GM23338 (cell line): Measurements from ENCODE around the gene TYRO3. TPM values are rescaled to one million over a fixed set of nuclear protein-coding genes. Genes with fewer than 3 reads are reported as not detected.

Experiments
- ATAC-seq: fragments of 200-7000 bp; cut with Tn5 transposase; 3 replicates; pipeline ENCODE4 v1.9.1; 2020
- DNase-seq: peaks from one replicate; pipeline ENCODE4 v3.0.0-alpha.2; 2015; ENCODE audit warnings: low spot score
- H2AFZ ChIP-seq: fragments of 200-600 bp; sonication (generic); 2 replicates; pipeline ENCODE4 v1.8.0; 2016; ENCODE audit warnings: antibody characterized with exemption, mild to moderate bottlenecking, moderate library complexity
- H3F3A ChIP-seq: fragments of 200-600 bp; sonication (generic); replicated peaks from 2 replicates; pipeline ENCODE4 v1.8.0; 2017; ENCODE audit warnings: antibody characterized with exemption, mixed run types, low read depth
- H3K27ac ChIP-seq: fragments of 200-600 bp; sonication (generic); 2 replicates; pipeline ENCODE4 v1.6.1; 2016; ENCODE audit warnings: low read depth
- H3K27me3 ChIP-seq: fragments of 200-600 bp; sonication (generic); 2 replicates; pipeline ENCODE4 v1.8.0; 2016; ENCODE audit warnings: mild to moderate bottlenecking, mixed run types, moderate library complexity; ENCODE audit not compliant: insufficient read depth
- H3K36me3 ChIP-seq: fragments of 200-600 bp; sonication (generic); 2 replicates; pipeline ENCODE4 v1.8.0; 2016; ENCODE audit warnings: mild to moderate bottlenecking; ENCODE audit not compliant: insufficient read depth
- H3K4me1 ChIP-seq: fragments of 200-600 bp; sonication (generic); 2 replicates; pipeline ENCODE4 v1.8.0; 2016; ENCODE audit warnings: mild to moderate bottlenecking, moderate library complexity; ENCODE audit not compliant: insufficient read depth
- H3K4me2 ChIP-seq: fragments of 200-600 bp; sonication (generic); 2 replicates; pipeline ENCODE4 v1.7.1; 2017; ENCODE audit warnings: mixed run types
- H3K4me3 ChIP-seq: fragments of 200-600 bp; sonication (generic); 2 replicates; pipeline ENCODE4 v1.6.1; 2016; ENCODE audit warnings: mixed run types
- H3K79me2 ChIP-seq: fragments of 200-600 bp; sonication (generic); replicated peaks from 2 replicates; pipeline ENCODE4 v1.8.0; 2017; ENCODE audit warnings: mild to moderate bottlenecking; ENCODE audit not compliant: insufficient read depth
- H3K9me2 ChIP-seq: fragments of 200-600 bp; sonication (generic); 2 replicates; pipeline ENCODE4 v1.8.0; 2017; ENCODE audit not compliant: insufficient read depth
- H4K20me1 ChIP-seq: fragments of 200-600 bp; sonication (generic); replicated peaks from 2 replicates; pipeline ENCODE4 v1.8.0; 2017; ENCODE audit warnings: mild to moderate bottlenecking; ENCODE audit not compliant: insufficient read depth
- H3K27ac Mint-ChIP-seq: 2 replicates; pipeline ENCODE4 v1.8.0; 2020; ENCODE audit warnings: inconsistent platforms, mild to moderate bottlenecking, moderate library complexity, mixed read lengths
- H3K27me3 Mint-ChIP-seq: 3 replicates; pipeline ENCODE4 v1.8.0; 2022; ENCODE audit warnings: low read depth, mild to moderate bottlenecking, moderate library complexity, mixed read lengths, inconsistent platforms; ENCODE audit not compliant: insufficient read depth, poor library complexity
- H3K36me3 Mint-ChIP-seq: 3 replicates; pipeline ENCODE4 v1.8.0; 2021; ENCODE audit warnings: low read depth, mild to moderate bottlenecking, inconsistent platforms, moderate library complexity, mixed read lengths
- H3K4me1 Mint-ChIP-seq: 3 replicates; pipeline ENCODE4 v1.8.0; 2020; ENCODE audit warnings: mild to moderate bottlenecking, inconsistent platforms, mixed read lengths
- H3K4me3 Mint-ChIP-seq: 3 replicates; pipeline ENCODE4 v1.8.0; 2021; ENCODE audit warnings: moderate library complexity, mild to moderate bottlenecking, inconsistent platforms, mixed read lengths
- H3K9me3 Mint-ChIP-seq: 3 replicates; pipeline ENCODE4 v1.8.0; 2020; ENCODE audit warnings: moderate library complexity, mild to moderate bottlenecking, inconsistent platforms, mixed read lengths
- CREB1 ChIP-seq: fragments of 250-450 bp; sonication (Bioruptor Pico); IDR thresholded peaks from 2 replicates; pipeline ENCODE4 v1.5.0; 2020; ENCODE audit warnings: low read depth, mild to moderate bottlenecking, moderate library complexity
- CTCF ChIP-seq, 2 experiments: fragments of 200-600 bp in 1 of 2; sonication (generic) in 1 of 2; conservative IDR thresholded peaks; 2 replicates each; pipeline versions ENCODE4 v1.5.1 to v1.6.1; 2016 to 2017; ENCODE audit warnings: antibody characterized with exemption in 2 of 2, low read depth in 2 of 2, mild to moderate bottlenecking in 2 of 2, moderate library complexity in 1 of 2
- ETS1 ChIP-seq: IDR thresholded peaks from 2 replicates; pipeline ENCODE4 v1.6.1; 2016; ENCODE audit warnings: antibody characterized with exemption
- EZH2 ChIP-seq: fragments of 200-600 bp; sonication (generic); IDR thresholded peaks from one replicate; pipeline ENCODE4 v1.8.0; 2017; ENCODE audit warnings: antibody characterized with exemption, mild to moderate bottlenecking, low read depth; ENCODE audit not compliant: unreplicated experiment
- EZH2phosphoT487 ChIP-seq: fragments of 200-600 bp; sonication (generic); IDR thresholded peaks from one replicate; pipeline ENCODE4 v1.8.1; 2018; ENCODE audit warnings: antibody characterized with exemption; ENCODE audit not compliant: unreplicated experiment
- JUNB ChIP-seq: IDR thresholded peaks from one replicate; pipeline ENCODE4 v1.6.1; 2016; ENCODE audit warnings: antibody characterized with exemption; ENCODE audit not compliant: unreplicated experiment
- NANOG ChIP-seq: IDR thresholded peaks from 2 replicates; pipeline ENCODE4 v1.6.1; 2016; ENCODE audit warnings: antibody characterized with exemption, borderline replicate concordance
- POLR2AphosphoS5 ChIP-seq: IDR thresholded peaks from 2 replicates; pipeline ENCODE4 v1.6.1; 2016; ENCODE audit warnings: antibody characterized with exemption, low read depth
- REST ChIP-seq: IDR thresholded peaks from one replicate; pipeline ENCODE4 v1.6.1; 2018; ENCODE audit warnings: antibody characterized with exemption; ENCODE audit not compliant: unreplicated experiment
- STAT1 ChIP-seq: IDR thresholded peaks from one replicate; pipeline ENCODE4 v1.6.1; 2016; ENCODE audit warnings: antibody characterized with exemption; ENCODE audit not compliant: unreplicated experiment
- ZNF114 ChIP-seq: fragments of 250-450 bp; sonication (Bioruptor Pico); IDR thresholded peaks from 2 replicates; pipeline ENCODE4 v1.5.0; 2020; ENCODE audit warnings: mild to moderate bottlenecking, moderate library complexity
- ZNF331 ChIP-seq: fragments of 250-450 bp; sonication (Bioruptor Pico); IDR thresholded peaks from 2 replicates; pipeline ENCODE4 v1.5.0; 2020; ENCODE audit warnings: low read depth, mild to moderate bottlenecking, moderate library complexity
- ZNF462 ChIP-seq: fragments of 250-450 bp; sonication (Bioruptor Pico); IDR thresholded peaks from 2 replicates; pipeline ENCODE4 v1.5.0; 2020; ENCODE audit warnings: mild to moderate bottlenecking, moderate library complexity
- polyA plus RNA-seq: library from polyadenylated mRNA; unstranded; fragments of >200 nt; fragmentation: Nextera tagmentation; extraction: Ambion mirVana; gene quantifications from 2 replicates; pipeline ENCODE4 v1.2.1, GENCODE V29; 2016
- total RNA-seq: library from RNA; depleted of rRNA; stranded (reverse); fragments of >200 nt; shearing (Covaris generic); gene quantifications from 2 replicates; pipeline ENCODE4 v1.2.3, GENCODE V29; 2014

TYRO3 gene
- total and polyA plus RNA-seq, 2 experiments from 2014 or later, result 32.6 to 61.0 TPM

- no peaks in the 10 kb centered on the region for H3K27me3 ChIP-seq
- Mint-ChIP-seq H3K36me3 (no peaks in the 10 kb centered on the region), H3K9me3 (no peaks in the 10 kb centered on the region; the same call in 2 of the 3 replicates), H3K4me3 (no peak overlapping the region), H3K27me3 (peaks cover 4% of the 10 kb centered on the region), H3K4me1 (no peaks in the 10 kb centered on the region), H3K27ac (no peak overlapping the region)
- no peak overlapping the region for H2AFZ ChIP-seq
- no peaks in the 10 kb centered on the region for H3K9me2 ChIP-seq
- H3K4me2 ChIP-seq, result no peak overlapping the region
- H3K27ac ChIP-seq, result no peak overlapping the region
- no peaks in the 10 kb centered on the region for H3K36me3 ChIP-seq
- TF ChIP-seq CTCF (conservative IDR thresholded peaks at IDR 0.05; ENCODE audit: low read depth in 2 of 2), result no peak
- no peak for TF ChIP-seq NANOG
- no peak for TF ChIP-seq JUNB
- no peak for TF ChIP-seq ZNF331 (CRISPR knock-in tag)
- TF ChIP-seq EZH2phosphoT487, result no peak
- no peak for TF ChIP-seq POLR2AphosphoS5
- TF ChIP-seq CREB1 (CRISPR knock-in tag), result no peak
- TF ChIP-seq REST, result no peak
- no peak for TF ChIP-seq ETS1
- no peak for TF ChIP-seq ZNF114 (CRISPR knock-in tag)
- no peak for TF ChIP-seq ZNF462 (CRISPR knock-in tag)
- TF ChIP-seq EZH2, result no peak
- no peak for TF ChIP-seq STAT1
- H3K4me1 ChIP-seq, result no peaks in the 10 kb centered on the region
- H3K4me3 ChIP-seq, result no peak overlapping the region
- ATAC-seq (no peak), DNase-seq (no peak)
- no peaks in the 10 kb centered on the region for H4K20me1 ChIP-seq
- H3F3A ChIP-seq, result no peaks in the 10 kb centered on the region
- H3K79me2 ChIP-seq, result no peaks in the 10 kb centered on the region
Measured at GRCh38 chr15:41550066-41550775, 8.8 kb upstream of the TYRO3 start.
